ENCODE measurements around the gene CD300C. TPM values are rescaled to one million over a fixed set of nuclear protein-coding genes. Genes with fewer than 3 reads are reported as not detected.
"Not testable (repeated sequence)": the region's sequence is repeated elsewhere in the genome, so short reads cannot be mapped to it uniquely, and the experiment has no call there.

The CD300C gene
- total RNA-seq, 1 donor from 2014 or later: not detected

DNA sequence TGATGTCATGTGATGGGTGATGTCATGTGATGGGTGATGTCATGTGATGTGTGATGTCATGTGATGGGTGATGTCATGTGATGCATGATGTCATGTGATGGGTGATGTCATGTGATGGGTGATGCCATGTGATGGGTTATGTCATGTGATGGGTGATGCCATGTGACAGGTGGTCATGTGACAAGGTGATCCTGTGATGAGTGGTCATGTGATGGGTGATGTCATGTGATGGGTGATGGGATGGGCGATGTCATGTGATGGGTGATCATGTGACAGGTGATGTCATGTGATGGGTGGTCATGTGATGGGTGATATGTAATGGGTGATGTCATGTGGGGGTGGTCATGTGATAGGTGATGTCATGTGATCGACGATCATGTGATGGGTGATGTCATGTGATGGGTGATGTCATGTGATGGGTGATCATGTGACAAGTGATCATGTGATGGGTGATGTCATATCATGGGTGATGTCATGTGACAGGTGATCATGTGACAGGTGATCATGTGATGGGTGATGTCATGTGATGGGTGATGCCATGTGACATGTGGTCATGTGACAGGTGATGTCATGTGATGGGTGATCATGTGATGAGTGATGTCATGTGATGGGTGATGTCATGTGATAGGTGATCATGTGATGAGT lies 31.8 kb downstream of the CD300C start:
- Mint-ChIP-seq H3K9me3 (peaks cover 25% of the 10 kb centered on the region), H3K27me3 (ENCODE audit: low read depth) (peaks cover 8% of the 10 kb centered on the region)

DNA sequence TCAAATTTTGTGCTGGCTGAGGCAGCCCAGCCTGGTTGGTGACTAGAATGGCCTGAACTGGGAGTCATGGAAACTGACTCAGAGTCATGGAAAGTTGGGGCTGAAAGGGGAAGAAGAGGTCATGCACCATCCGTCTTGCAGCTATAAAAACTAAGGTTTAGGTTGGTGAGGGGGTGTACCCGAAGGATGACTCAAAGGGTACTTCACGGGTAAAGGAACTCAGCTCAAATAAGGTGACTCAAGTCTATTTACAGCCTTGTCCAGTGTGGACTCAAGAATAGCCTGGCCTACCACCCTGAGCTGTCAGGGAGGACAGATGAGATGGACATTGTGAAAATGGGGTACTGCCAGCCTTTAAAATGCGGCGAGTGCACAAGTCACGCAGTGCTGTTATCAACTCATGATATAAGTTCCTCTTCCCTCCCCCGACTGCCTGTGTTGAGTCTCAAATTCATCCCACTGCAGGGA lies 33.3 kb downstream of the CD300C start:
- peaks cover 13% of the 10 kb centered on the region for H3K9me3 Mint-ChIP-seq
- H3K27ac Mint-ChIP-seq: peak overlapping the region; percentile 97
- no peak for DNase-seq (ENCODE audit: low spot score)
- peak overlapping the region; percentile 50 for H3K4me3 Mint-ChIP-seq (ENCODE audit: low read depth)
- H3K27me3 Mint-ChIP-seq (ENCODE audit: low read depth): peaks cover 10% of the 10 kb centered on the region
- H3K36me3 Mint-ChIP-seq (ENCODE audit: low read depth): peaks cover 10% of the 10 kb centered on the region
- intact Hi-C loops (cut with micrococcal nuclease): loop anchor here (5.0 kb wide), 1 partner anchor 230 kb away; no protein-coding TSS in a partner anchor
- H3K4me1 Mint-ChIP-seq (ENCODE audit: low read depth): peaks cover 38% of the 10 kb centered on the region

More for the DNA sequence above, 31.8 kb downstream of the CD300C start:
- Mint-ChIP-seq H3K27ac (peak overlapping the region; percentile 92), H3K4me3 (ENCODE audit: low read depth) (no peak overlapping the region), H3K4me1 (ENCODE audit: low read depth) (peaks cover 31% of the 10 kb centered on the region), H3K36me3 (ENCODE audit: low read depth) (peaks cover 10% of the 10 kb centered on the region)
- DNase-seq (ENCODE audit: low spot score): peak; percentile 63
- intact Hi-C loops (cut with micrococcal nuclease): loop anchor here (5.0 kb wide), 1 partner anchor 232 kb away; no protein-coding TSS in a partner anchor

DNA sequence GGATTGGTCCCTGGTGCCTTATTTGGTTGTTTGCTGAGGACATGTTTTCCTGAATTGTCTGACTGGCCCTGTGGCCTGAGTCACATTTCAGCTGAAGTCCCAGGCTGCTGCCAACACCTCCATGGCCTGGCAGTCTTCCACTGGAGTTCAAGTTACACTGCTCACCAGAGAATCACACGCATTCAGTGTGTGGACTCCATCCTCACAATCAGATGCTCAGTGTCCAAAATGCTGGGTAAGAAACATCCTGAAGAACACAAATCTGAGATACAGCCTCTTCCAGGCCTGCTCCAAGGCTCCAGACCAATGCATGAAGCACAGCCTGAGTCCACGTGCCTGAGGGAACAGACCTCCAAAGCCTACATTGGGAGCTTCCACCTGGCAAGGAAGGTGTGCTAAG lies 33.9 kb downstream of the CD300C start:
- no peak for DNase-seq (ENCODE audit: low spot score)
- Mint-ChIP-seq H3K4me3 (ENCODE audit: low read depth) (no peak overlapping the region), H3K27me3 (ENCODE audit: low read depth) (peaks cover 10% of the 10 kb centered on the region), H3K27ac (peak overlapping the region; percentile 97), H3K9me3 (peaks cover 13% of the 10 kb centered on the region), H3K36me3 (ENCODE audit: low read depth) (peaks cover 10% of the 10 kb centered on the region), H3K4me1 (ENCODE audit: low read depth) (peaks cover 38% of the 10 kb centered on the region)
- intact Hi-C loops (cut with micrococcal nuclease): loop anchor here (5.0 kb wide), 1 partner anchor 230 kb away; no protein-coding TSS in a partner anchor

DNA sequence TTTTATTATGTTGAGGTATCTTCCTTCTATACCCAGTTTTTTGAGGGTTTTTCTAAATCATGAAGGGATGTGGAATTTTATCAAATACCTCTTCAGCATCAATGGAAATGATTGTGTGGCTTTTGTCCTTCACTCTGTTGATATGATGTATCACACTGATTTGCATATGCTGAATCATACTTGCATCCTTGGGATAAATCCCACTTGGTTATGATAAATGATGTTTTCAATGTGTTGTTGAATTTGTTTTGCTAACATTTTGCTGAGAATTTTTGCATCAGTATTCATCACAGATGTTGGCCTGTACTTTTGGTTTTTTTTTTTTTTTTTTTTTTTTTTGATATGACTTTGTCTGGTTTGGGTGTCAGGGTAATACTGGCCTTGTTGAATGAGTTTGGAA lies 37.8 kb downstream of the CD300C start:
- intact Hi-C loops (cut with micrococcal nuclease): no loop called here
- Mint-ChIP-seq H3K9me3 (no peaks in the 10 kb centered on the region), H3K4me1 (ENCODE audit: low read depth) (peaks cover 27% of the 10 kb centered on the region), H3K4me3 (ENCODE audit: low read depth) (no peak overlapping the region), H3K36me3 (ENCODE audit: low read depth) (no peaks in the 10 kb centered on the region), H3K27me3 (ENCODE audit: low read depth) (peaks cover 1% of the 10 kb centered on the region), H3K27ac (no peak overlapping the region)
- no peak for DNase-seq (ENCODE audit: low spot score)

DNA sequence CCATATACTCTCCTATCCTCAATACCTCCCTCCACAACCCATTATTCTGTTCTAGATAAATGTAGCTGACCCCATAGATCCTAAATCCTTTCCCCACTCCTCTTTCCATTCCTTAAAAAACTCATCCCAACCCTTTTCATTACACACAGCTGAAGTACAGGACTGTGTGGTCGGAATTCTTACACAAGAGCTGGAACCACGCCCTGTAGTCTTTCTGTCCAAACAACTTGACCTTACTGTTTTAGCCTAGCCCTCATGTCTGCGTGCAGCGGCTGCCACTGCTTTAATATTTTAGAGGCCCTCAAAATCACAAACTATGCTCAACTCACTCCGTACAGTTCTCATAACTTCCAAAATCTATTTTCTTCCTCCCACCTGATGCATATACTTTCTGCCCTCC lies 42.0 kb downstream of the CD300C start:
- H3K9me3 Mint-ChIP-seq; H3K27ac Mint-ChIP-seq; H3K4me1 Mint-ChIP-seq (ENCODE audit: low read depth); H3K27me3 Mint-ChIP-seq (ENCODE audit: low read depth); H3K4me3 Mint-ChIP-seq (ENCODE audit: low read depth); DNase-seq (ENCODE audit: low spot score); H3K36me3 Mint-ChIP-seq (ENCODE audit: low read depth); intact Hi-C loops (cut with micrococcal nuclease): not testable (repeated sequence)

DNA sequence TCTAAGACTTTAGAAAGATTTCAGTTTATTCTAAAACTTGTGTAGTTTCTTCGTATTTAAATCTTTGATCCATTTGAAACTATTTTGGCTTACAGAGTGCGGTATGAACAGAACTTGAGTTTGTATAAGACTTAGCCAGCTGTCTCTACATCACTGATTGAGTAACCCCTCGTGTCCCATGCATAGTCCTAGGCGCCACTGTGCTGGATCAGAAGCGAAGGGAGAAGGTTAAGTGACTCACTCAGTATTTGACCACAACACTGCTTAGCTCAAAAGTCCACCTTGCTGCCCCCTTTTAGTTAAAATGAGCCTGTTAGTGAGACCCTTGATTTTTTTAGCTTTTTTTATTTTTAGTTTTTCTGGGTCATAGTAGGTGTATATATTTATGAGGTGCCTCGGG lies 43.1 kb downstream of the CD300C start:
- no peak overlapping the region for H3K4me3 Mint-ChIP-seq (ENCODE audit: low read depth)
- H3K9me3 Mint-ChIP-seq: no peaks in the 10 kb centered on the region
- peaks cover under 1% of the 10 kb centered on the region for H3K4me1 Mint-ChIP-seq (ENCODE audit: low read depth)
- intact Hi-C loops (cut with micrococcal nuclease): no loop called here
- H3K27me3 Mint-ChIP-seq (ENCODE audit: low read depth): peaks cover under 1% of the 10 kb centered on the region
- H3K27ac Mint-ChIP-seq: no peak overlapping the region
- H3K36me3 Mint-ChIP-seq (ENCODE audit: low read depth): no peaks in the 10 kb centered on the region
- DNase-seq (ENCODE audit: low spot score): no peak

DNA sequence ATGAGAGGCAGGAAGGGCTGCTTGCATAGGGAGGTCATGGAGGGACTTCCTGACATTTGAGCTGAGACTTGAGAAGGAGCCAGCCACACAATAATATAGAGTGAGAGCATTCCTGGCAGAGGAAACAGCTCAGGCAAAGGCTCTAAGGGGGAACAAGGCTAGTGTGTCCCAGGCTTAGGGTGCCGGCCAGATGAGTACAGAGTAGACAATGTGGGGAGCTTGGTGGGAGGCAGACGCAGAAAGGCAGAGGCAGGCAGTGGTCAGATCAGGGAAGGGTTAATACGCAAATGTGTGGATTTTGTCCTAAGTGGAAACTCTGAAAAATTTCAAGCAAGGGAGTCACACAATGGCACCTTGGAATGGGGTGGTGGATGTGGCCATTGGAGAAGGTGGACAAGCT lies 45.9 kb downstream of the CD300C start:
- intact Hi-C loops (cut with micrococcal nuclease): no loop called here
- peaks cover 2% of the 10 kb centered on the region for H3K4me1 Mint-ChIP-seq (ENCODE audit: low read depth)
- no peaks in the 10 kb centered on the region for H3K36me3 Mint-ChIP-seq (ENCODE audit: low read depth)
- no peak overlapping the region for H3K4me3 Mint-ChIP-seq (ENCODE audit: low read depth)
- no peaks in the 10 kb centered on the region for H3K27me3 Mint-ChIP-seq (ENCODE audit: low read depth)
- no peaks in the 10 kb centered on the region for H3K9me3 Mint-ChIP-seq
- H3K27ac Mint-ChIP-seq: no peak overlapping the region
- DNase-seq (ENCODE audit: low spot score): no peak

DNA sequence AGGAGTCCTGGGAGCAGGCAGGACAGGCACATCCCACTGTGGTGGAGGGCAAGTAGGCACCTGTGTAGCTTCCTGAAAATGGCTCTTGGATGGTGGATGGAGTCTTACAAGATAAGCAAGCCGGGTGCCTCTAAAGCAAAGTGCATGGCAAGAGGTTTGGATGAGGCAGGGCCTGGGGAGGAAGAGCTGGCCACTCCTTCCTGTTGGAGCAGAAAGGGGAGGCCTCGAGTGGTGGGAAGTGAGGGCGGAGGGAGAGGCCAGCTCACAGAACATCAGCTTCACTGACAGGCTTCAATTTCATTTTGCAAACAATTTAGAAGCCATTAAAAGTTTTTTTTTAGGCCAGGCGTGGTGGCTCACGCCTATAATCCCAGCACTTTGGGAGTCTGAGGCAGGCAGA lies 48.4 kb downstream of the CD300C start:
- H3K27me3 Mint-ChIP-seq (ENCODE audit: low read depth): no peaks in the 10 kb centered on the region
- DNase-seq (ENCODE audit: low spot score): no peak
- intact Hi-C loops (cut with micrococcal nuclease): no loop called here
- peaks cover 7% of the 10 kb centered on the region for H3K4me1 Mint-ChIP-seq (ENCODE audit: low read depth)
- H3K36me3 Mint-ChIP-seq (ENCODE audit: low read depth): no peaks in the 10 kb centered on the region
- H3K9me3 Mint-ChIP-seq: no peaks in the 10 kb centered on the region
- no peak overlapping the region for H3K27ac Mint-ChIP-seq
- no peak overlapping the region for H3K4me3 Mint-ChIP-seq (ENCODE audit: low read depth)

DNA sequence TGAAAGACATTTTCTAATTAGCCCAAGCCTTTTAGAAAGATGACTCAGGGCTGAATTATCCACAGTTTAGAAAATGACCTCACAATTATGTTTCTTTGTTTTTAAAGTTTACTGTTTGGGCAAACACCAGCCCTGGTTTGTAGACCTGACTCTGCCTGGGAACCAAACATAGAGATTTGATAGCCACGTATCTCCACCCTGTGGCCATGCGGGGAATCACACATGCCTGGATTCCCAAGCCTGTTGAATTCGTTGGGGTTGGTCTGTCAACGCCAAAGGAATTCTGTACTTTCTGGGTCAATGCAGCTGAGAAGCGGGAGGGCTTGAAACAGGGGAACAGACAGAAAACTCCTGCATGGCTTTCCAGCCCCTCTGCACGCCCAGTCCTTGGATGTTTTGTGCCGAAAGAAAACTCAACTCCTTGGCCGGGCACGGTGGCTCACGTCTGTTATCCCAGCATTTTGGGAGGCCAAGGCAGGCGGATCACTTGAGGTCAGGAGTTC lies 52.5 kb downstream of the CD300C start:
- peaks cover 11% of the 10 kb centered on the region for H3K4me1 Mint-ChIP-seq (ENCODE audit: low read depth)
- intact Hi-C loops (cut with micrococcal nuclease): loop anchor here (1.0 to 2.0 kb wide), 4 partner anchors 37 to 125 kb away; no protein-coding TSS in a partner anchor
- H3K36me3 Mint-ChIP-seq (ENCODE audit: low read depth): peaks cover 9% of the 10 kb centered on the region
- peaks cover 6% of the 10 kb centered on the region for H3K9me3 Mint-ChIP-seq
- H3K27me3 Mint-ChIP-seq (ENCODE audit: low read depth): no peaks in the 10 kb centered on the region
- DNase-seq (ENCODE audit: low spot score): peak; percentile 44
- no peak overlapping the region for H3K4me3 Mint-ChIP-seq (ENCODE audit: low read depth)
- no peak overlapping the region for H3K27ac Mint-ChIP-seq

DNA sequence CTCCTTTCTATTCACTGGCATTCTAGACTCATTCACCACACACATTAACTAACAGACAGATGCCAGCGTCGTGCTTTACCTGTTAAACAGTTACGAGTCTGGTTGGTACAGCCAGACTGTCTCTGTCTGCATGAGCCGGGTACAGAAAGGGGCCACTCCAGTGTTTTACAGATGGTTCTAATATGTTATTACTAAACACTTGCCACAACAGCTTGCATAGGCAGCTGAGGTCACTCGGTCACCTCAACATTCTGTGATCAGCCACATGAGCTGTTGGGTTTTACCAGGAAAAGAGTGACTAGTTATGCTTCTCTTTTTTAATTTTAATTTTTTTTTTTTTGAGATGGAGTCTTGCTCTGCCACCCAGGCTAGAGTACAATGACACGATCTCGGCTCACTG lies 54.3 kb downstream of the CD300C start:
- DNase-seq (ENCODE audit: low spot score): no peak
- Mint-ChIP-seq H3K4me3 (ENCODE audit: low read depth) (no peak overlapping the region), H3K4me1 (ENCODE audit: low read depth) (peaks cover 9% of the 10 kb centered on the region), H3K36me3 (ENCODE audit: low read depth) (peaks cover 21% of the 10 kb centered on the region), H3K27me3 (ENCODE audit: low read depth) (no peaks in the 10 kb centered on the region), H3K27ac (no peak overlapping the region), H3K9me3 (peaks cover 9% of the 10 kb centered on the region)
- intact Hi-C loops (cut with micrococcal nuclease): loop anchor here (2.0 kb wide), 3 partner anchors 35 to 123 kb away; no protein-coding TSS in a partner anchor

Other genes with a start within 250 kb of the CD300C start
- 0.14 TPM in 1 of 2 replicates, not detected in the other for gene KIF19, start 219.9 kb downstream of the CD300C start, total RNA-seq
- gene BTBD17, start 184.2 kb downstream of the CD300C start, total RNA-seq: not detected in 2 replicates
- not detected in 2 replicates for gene GPR142, start 178.6 kb downstream of the CD300C start, total RNA-seq
- 0.44 and 0.89 TPM in 2 replicates for gene GPRC5C, start 114.0 kb downstream of the CD300C start, total RNA-seq
- gene CD300A, start 79.5 kb downstream of the CD300C start, total RNA-seq: 16.6 and 16.7 TPM in 2 replicates
- not detected in 2 replicates for gene CD300LB, start 14.6 kb downstream of the CD300C start, total RNA-seq
- not detected in 2 replicates for gene CD300H, start 21.4 kb upstream of the CD300C start, total RNA-seq
- gene CD300LD, start 46.2 kb upstream of the CD300C start, total RNA-seq: not detected in 2 replicates
- not detected in 2 replicates for gene CD300E, start 77.6 kb upstream of the CD300C start, total RNA-seq
- gene CD300LF, start 166.8 kb upstream of the CD300C start, total RNA-seq: not detected in 2 replicates
- gene RAB37, start 191.1 kb upstream of the CD300C start, total RNA-seq: 9.7 and 12.1 TPM in 2 replicates
- gene NHERF1, start 202.5 kb upstream of the CD300C start, total RNA-seq: 129 and 133 TPM in 2 replicates
- 55.3 TPM in 2 replicates for gene NAT9, start 230.2 kb upstream of the CD300C start, total RNA-seq